GM12891 (cell line): ENCODE results near the gene SNAPC2.
"Not testable (repeated sequence)": the region's sequence is repeated elsewhere in the genome, so short reads cannot be mapped to it uniquely, and the experiment has no call there.

Experiments used
- DNase-seq: peaks from one replicate; pipeline ENCODE4 v3.0.0; 2011; ENCODE audit warnings: low spot score; ENCODE audit not compliant: insufficient read length
- FAIRE-seq: peaks from 2 replicates; lab custom pipeline; 2011; peaks lifted over from hg19 to GRCh38; lab: Jason Lieb, UNC
- PAX5 ChIP-seq: IDR thresholded peaks from 2 replicates; pipeline ENCODE4 v1.6.1; 2011; ENCODE audit warnings: low read length, moderate library complexity, mild to moderate bottlenecking; ENCODE audit not compliant: insufficient read depth, severe bottlenecking
- POLR2A ChIP-seq: IDR thresholded peaks from 2 replicates; pipeline ENCODE4 v1.6.1; 2011; ENCODE audit warnings: low read depth, low read length, control low read depth
- POLR2AphosphoS5 ChIP-seq: IDR thresholded peaks from 2 replicates; pipeline ENCODE4 v1.6.1; 2011; ENCODE audit warnings: low read depth, low read length, control low read depth
- POU2F2 ChIP-seq: IDR thresholded peaks from 2 replicates; pipeline ENCODE4 v1.6.1; 2011; ENCODE audit warnings: low read depth, mild to moderate bottlenecking, control low read depth, low read length, moderate library complexity
- SPI1 ChIP-seq: IDR thresholded peaks from 2 replicates; pipeline ENCODE4 v1.6.1; 2011; ENCODE audit warnings: low read depth, low read length, control low read depth
- TAF1 ChIP-seq: IDR thresholded peaks from 2 replicates; pipeline ENCODE4 v1.6.1; 2011; ENCODE audit warnings: low read depth, low read length, control low read depth

SNAPC2 gene

DNA sequence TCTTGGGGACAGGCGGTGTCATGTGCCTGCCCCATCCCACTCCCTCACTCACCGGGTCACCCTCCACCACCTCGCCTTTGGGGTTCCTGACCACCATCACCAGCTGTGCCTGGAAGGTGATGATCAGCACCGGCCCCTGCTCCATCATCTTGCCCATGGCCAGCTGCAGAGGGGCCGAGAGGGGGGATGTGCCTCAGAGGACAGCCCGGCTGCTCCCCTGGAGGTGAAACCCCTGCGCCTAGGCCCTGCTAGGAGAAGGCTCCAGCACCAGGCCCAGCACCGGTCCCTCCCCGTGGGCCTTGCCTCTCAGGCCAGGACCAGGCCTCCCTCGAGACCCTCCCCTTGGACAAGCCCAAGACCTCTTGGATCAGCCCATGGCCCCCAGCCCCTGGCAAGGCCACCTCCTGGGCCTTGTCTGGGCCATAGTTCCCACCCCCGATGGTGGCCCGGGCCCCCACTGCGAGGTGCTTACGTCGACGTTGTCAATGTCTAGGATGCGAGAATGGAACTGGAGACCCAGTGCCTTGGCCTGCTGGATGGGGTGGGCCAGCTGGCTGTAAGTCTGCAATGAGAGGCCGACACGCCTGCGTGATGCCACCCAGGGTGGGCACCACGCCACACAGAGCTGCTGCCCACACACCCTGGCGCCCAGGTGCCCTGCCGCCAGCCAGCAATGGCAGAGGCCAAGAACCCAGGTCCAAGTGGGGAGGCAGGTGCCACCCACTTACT, 7.6 kb downstream of the SNAPC2 start:
- TF ChIP-seq POLR2A (0 out of 2 replicates have a peak, but pooled peaks have one; percentile 2), SPI1 (no peak)
- FAIRE-seq = no peak
- no peak for DNase-seq

DNA sequence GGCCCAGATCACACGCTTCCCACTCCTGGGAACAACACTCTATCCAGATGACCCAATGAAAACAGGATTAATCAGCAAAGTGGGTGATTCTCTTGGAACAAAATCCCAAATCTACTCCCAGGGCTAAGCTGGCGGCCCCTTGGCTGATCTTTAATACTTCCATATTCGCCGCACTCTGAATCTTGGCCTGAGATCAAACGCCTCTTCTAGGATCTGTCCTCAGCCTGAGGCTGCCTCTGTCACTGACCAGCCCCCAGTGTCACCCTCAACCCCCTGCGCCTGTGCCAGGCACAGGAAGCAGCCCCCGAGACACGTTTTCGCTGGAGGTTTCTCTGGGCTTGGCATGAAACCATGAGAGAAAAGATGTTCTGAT, 8.2 kb downstream of the SNAPC2 start:
- TF ChIP-seq TAF1 (no peak), POLR2AphosphoS5 (no peak), PAX5 (no peak)
- FAIRE-seq (no peak), DNase-seq (no peak)

DNA sequence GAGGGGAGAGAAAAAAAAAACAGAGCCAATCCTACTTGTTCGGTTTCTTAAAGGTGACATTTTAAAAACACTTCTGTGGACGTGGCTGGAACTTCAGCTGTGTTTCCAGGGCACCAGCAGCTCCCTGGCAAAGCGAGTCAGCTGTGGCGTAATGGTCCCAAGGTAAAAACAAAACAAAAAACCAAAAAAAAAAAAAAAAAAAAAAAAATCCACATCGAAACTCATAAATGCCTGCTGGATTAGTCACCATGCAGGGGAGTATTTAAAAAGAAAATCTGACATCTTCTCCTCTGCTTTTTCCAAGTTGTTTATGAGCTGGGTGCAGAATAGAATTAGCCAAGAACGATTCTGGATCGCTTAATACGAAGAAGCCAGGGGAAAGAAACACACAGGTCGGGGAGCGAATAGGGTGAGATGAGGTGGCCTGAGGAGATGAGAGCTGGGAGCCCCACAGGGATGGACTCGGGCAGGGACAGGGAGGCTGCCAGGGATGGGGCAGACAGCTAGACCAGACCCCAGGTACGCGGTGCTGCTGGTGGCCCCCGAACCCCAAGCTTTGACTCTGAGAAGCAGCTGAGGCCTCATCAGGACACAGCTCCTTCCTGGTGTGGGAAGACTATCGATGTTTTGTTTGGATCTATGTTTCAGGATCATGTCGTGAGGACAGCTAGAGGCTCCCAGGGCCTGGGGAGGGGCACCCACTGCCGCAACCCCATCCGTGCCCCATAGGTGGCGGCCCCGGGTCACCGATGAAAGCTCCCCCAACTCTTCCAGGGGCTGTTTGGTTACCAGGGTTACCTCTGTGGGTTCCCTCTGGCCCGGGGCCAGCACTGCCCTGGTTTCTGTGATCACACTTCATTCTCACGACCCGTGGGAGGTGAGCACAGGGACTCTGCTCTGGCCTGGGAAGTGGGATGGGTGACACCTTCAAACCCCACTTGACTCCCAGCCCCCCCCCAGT, 8.9 kb downstream of the SNAPC2 start:
- DNase-seq (peak; percentile 78), FAIRE-seq (peak; percentile 31)
- no peak for TF ChIP-seq POU2F2
- TF ChIP-seq POLR2A = no peak
- no peak for TF ChIP-seq TAF1
- no peak for TF ChIP-seq PAX5
- no peak for TF ChIP-seq POLR2AphosphoS5
- no peak for TF ChIP-seq SPI1

DNA sequence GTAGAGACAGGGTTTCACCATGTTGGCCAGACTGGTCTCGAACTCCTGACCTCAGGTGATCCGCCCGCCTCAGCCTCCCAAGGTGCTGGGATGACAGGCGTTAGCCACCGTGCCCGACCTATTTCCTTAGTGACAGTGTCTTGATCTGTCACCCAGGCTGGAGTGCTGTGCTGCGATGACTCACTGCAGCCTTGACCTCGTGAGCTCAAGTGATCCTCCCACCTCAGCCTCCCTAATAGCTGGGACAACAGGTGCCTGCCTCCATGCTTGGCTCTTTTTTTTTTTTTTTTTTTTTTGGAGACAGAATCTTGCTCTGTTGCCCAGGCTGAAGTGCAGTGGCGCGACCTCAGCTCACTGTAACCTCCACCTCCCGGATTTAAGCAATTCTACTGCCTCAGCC, 9.9 kb downstream of the SNAPC2 start:
- FAIRE-seq, DNase-seq: not testable (repeated sequence)

DNA sequence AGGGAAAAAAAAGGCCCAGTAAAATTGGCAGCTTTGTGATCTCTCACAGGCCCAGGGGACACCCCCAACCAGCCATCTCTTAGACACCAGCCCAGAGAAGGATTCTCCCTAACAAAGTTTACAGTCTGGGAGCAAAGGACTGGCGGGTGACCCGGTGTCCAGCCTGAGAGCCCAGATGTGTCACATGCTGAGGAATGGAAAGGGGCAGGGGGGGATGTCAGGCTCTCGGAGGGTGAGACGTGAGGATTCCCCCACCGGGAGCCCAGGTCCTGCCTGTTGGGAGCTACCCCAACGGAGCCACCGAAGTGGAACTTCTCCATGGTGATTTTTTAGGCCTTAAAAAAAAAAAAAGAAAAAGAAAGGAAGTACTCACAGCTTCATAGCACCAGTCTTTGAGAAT, 10.6 kb downstream of the SNAPC2 start:
- no peak for DNase-seq
- TF ChIP-seq POU2F2 (no peak), TAF1 (no peak), POLR2AphosphoS5 (no peak), SPI1 (no peak), POLR2A (no peak), PAX5 (no peak)
- FAIRE-seq = no peak

DNA sequence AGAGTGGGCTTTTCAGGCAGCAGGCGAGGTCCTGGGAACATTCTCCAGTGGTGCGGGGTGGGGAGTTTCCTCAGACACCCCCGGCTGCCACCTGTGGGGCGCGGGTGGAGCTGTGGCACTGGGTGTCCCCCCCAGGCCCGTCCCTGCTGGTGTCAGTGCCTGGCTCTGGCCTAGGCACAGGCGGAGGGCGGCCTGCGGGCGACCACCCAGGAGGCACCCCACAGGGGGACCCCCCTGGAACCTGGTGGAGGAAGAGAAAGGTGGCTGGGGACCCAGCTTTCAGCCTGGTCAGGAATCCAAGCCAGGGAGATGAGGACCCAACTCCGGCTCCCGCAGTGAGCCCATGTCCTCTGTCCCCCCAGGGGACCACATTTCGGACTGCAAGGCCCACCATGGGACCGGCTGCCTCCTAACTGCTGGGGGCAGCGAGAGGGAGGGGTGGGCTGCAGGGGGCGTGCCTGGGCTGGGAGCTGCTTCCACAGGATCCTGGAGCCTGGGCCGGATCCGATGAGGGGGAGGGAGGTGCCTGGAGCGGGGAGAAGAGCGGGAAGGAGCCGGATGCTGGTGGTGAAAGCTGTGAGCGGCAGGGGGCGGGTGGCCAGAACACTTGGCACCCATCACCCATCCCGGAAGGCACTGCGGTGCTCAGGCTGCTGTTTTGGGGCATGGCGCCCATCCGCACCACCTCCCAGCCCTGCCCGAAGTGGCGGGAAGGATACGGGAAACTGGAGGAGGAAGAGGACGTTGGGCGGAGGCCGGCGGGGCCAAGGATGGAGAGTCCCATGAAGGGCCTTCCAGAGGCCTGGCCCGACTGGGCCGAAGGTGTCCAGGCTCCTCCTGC, 11.3 kb downstream of the SNAPC2 start:
- DNase-seq = no peak
- FAIRE-seq = no peak
- TF ChIP-seq POU2F2 = no peak
- no peak for TF ChIP-seq TAF1
- TF ChIP-seq POLR2A = no peak
- TF ChIP-seq PAX5 = no peak
- TF ChIP-seq SPI1 = no peak
- TF ChIP-seq POLR2AphosphoS5 = no peak

DNA sequence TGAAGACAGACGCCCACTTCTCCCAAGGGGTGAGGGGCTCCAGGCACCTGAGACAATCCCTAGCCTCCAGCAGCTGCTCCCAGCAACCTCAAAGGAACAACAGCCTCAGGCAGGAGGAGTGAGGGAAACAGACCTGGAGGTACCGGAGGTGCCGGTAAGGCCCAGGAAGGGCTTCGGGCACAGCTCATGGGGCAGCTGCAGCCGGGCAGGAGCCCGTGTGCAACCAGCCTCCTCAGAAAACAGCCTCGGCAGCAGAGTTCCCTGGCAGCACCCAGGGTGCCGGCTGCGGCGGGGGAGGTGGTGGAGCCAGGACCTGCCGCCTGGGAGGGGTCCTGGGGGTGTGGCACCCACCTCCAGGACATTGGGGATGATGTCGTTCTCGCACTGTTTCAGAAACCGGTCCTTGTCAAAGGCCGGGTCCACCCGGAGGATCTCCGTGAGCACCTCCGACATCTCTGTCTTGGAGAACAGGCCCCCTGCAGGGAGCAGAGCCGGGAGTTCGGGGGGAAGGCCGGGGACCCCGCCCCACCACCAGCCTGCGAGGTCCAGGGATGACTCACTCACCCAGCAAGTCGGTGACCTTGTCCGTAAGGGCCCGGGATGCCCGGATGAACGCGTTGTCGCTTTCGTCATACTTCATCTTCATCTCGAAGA, 12.3 kb downstream of the SNAPC2 start:
- no peak for TF ChIP-seq SPI1
- no peak for TF ChIP-seq TAF1
- FAIRE-seq (no peak), DNase-seq (no peak)

DNA sequence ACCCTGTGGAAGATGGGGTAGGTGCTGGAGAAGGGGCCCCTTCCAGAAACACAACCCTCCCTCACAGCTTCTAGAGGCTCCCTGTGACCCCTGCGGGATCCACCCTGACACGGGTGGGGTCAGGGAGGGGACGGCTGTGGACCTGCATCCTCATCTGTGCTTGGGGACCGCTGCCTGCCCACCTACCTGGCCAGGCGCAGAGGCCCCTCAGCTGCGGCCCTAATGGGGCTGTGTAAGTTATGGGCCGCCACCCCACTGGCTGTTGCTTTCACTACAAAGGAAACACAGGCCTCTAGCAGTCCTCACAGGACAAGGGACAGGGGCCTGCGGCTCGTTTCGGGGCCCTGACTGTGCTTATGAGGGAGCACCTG, 12.8 kb downstream of the SNAPC2 start:
- FAIRE-seq (no peak), DNase-seq (no peak)
- TF ChIP-seq TAF1 (no peak), POLR2A (no peak), SPI1 (no peak), POU2F2 (no peak), PAX5 (no peak), POLR2AphosphoS5 (no peak)

DNA sequence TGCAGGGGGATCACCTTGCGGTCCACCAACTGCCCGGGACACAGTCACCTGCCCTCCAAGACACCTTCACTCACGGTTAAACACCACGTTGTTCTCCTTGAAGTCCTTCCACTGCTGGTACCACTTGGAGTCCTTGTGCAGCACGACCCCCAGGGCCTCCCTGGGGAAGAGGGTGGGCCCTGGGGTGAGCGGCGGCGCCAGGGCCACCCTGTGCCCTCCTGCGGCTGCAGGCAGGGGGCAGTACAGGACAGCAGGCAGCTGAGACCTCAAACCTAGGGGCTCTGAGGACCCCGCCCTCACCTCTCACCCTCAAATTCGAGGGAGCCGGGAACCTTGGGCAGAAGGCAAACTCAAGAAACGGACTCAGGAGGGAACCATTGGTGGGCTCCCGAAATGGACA, 13.3 kb downstream of the SNAPC2 start:
- FAIRE-seq = no peak
- no peak for DNase-seq
- TF ChIP-seq POLR2A = no peak
- TF ChIP-seq PAX5 = no peak
- no peak for TF ChIP-seq TAF1
- no peak for TF ChIP-seq SPI1
